Fibroblast of lung (primary cell): ENCODE data around the gene PDE6G. TPM values are rescaled to one million over a fixed set of nuclear protein-coding genes. Genes with fewer than 3 reads are reported as not detected.

Experiments used
- DNase-seq, 2 donors: peaks; one replicate each; pipeline versions ENCODE4 v3.0.0 to v3.0.0-alpha.2; 2010; ENCODE audit warnings: low read depth in 2 of 2
- H2AFZ ChIP-seq: 2 replicates; pipeline ENCODE4 v1.5.1; 2012; ENCODE audit warnings: low read length, control low read depth, inconsistent platforms
- H3K27ac ChIP-seq: 2 replicates; pipeline ENCODE4 v1.5.1; 2011; ENCODE audit warnings: low read length, control low read depth; ENCODE audit not compliant: insufficient read depth
- H3K27me3 ChIP-seq: 2 replicates; pipeline ENCODE4 v1.5.1; 2011; ENCODE audit warnings: mild to moderate bottlenecking, low read length; ENCODE audit not compliant: control insufficient read depth, insufficient read depth
- H3K36me3 ChIP-seq: 2 replicates; pipeline ENCODE4 v1.5.1; 2011; ENCODE audit warnings: low read length; ENCODE audit not compliant: control insufficient read depth, insufficient read depth
- H3K4me1 ChIP-seq: 2 replicates; pipeline ENCODE4 v1.5.1; 2011; ENCODE audit warnings: low read length; ENCODE audit not compliant: control insufficient read depth, insufficient read depth; ENCODE audit errors: extremely low read depth
- H3K4me2 ChIP-seq: 2 replicates; pipeline ENCODE4 v1.5.1; 2011; ENCODE audit warnings: low read length, control low read depth; ENCODE audit not compliant: insufficient read depth; ENCODE audit errors: extremely low read depth
- H3K4me3 ChIP-seq, 4 experiments: fragments of 200-600 bp in 1 of 4; sonication (generic) in 1 of 4; replicated peaks in 1 of 4; 2 replicates each; pipeline ENCODE4 v1.5.1; 2011 to 2016; ENCODE audit warnings: low read length in 4 of 4, low read depth in 3 of 4, mild to moderate bottlenecking in 3 of 4, control low read depth in 2 of 4, inconsistent platforms in 1 of 4, mixed read lengths in 1 of 4; ENCODE audit not compliant: insufficient read depth in 1 of 4; ENCODE audit errors: control extremely low read depth in 1 of 4
- H3K79me2 ChIP-seq: 2 replicates; pipeline ENCODE4 v1.5.1; 2012; ENCODE audit warnings: mild to moderate bottlenecking, low read length, inconsistent platforms; ENCODE audit not compliant: control insufficient read depth, insufficient read depth
- H3K9ac ChIP-seq: 2 replicates; pipeline ENCODE4 v1.5.1; 2011; ENCODE audit warnings: mild to moderate bottlenecking, low read length, control low read depth; ENCODE audit not compliant: insufficient read depth
- H3K9me3 ChIP-seq: 2 replicates; pipeline ENCODE4 v1.5.1; 2012; ENCODE audit warnings: low read depth, low read length; ENCODE audit not compliant: control insufficient read depth, insufficient read depth
- H4K20me1 ChIP-seq: 2 replicates; pipeline ENCODE4 v1.5.1; 2011; ENCODE audit warnings: low read length; ENCODE audit not compliant: control insufficient read depth, insufficient read depth; ENCODE audit errors: extremely low read depth
- CTCF ChIP-seq, 2 donors: IDR thresholded peaks in 1 of 2; conservative IDR thresholded peaks in 1 of 2; 1 replicate in 1 of 2; 2 replicates in 1 of 2; pipeline ENCODE4 v1.5.1; 2011 to 2012; ENCODE audit warnings: low read length in 2 of 2, control low read depth in 1 of 2, inconsistent platforms in 1 of 2, low read depth in 1 of 2, mild to moderate bottlenecking in 1 of 2
- EZH2 ChIP-seq: IDR thresholded peaks from 2 replicates; pipeline ENCODE4 v1.5.1; 2012; ENCODE audit warnings: low read length, control low read depth, mild to moderate bottlenecking; ENCODE audit errors: missing control alignments
- polyA plus RNA-seq, 2 donors: library from polyadenylated mRNA; depleted of rRNA in 1 of 2; stranded (reverse) in 1 of 2; unstranded in 1 of 2; fragments of >200 nt; gene quantifications; 2 replicates each; pipeline ENCODE4 v1.2.1, GENCODE V29; 2011 to 2012; ENCODE audit warnings: missing spikeins in 1 of 2
- total RNA-seq: library from RNA; depleted of rRNA; stranded (reverse); fragments of >200 nt; gene quantifications from 2 replicates; pipeline ENCODE4 v1.2.1, GENCODE V29; 2014

PDE6G gene
- total and polyA plus RNA-seq, 2 donors (not counting 1 experiment from before 2014, with no cell fraction given): 0.17 to 0.64 TPM

GRCh38 chr17:81694810-81695209, 38.5 kb upstream of the PDE6G start:
- Histone ChIP-seq H4K20me1 (no peaks in the 10 kb centered on the region), H3K4me3 (no peak overlapping the region), H3K4me1 (no peaks in the 10 kb centered on the region), H3K9ac (no peak overlapping the region), H3K27ac (no peak overlapping the region), H3K9me3 (no peaks in the 10 kb centered on the region), H2AFZ (no peak overlapping the region), H3K27me3 (no peaks in the 10 kb centered on the region), H3K79me2 (peaks cover 26% of the 10 kb centered on the region), H3K4me2 (no peak overlapping the region), H3K36me3 (peaks cover 51% of the 10 kb centered on the region)
- DNase-seq: no peak
- no peak for TF ChIP-seq CTCF (conservative IDR thresholded peaks at IDR 0.05 in 1 of 2, IDR thresholded peaks at IDR 0.05 in 1 of 2; ENCODE audit: low read depth in 1 of 2, low read length in 2 of 2)
- no peak for TF ChIP-seq EZH2

GRCh38 chr17:81693509-81694210, 37.3 kb upstream of the PDE6G start:
- Histone ChIP-seq H3K9me3 (no peaks in the 10 kb centered on the region), H3K36me3 (peaks cover 62% of the 10 kb centered on the region), H3K4me3 (no peak overlapping the region), H3K9ac (no peak overlapping the region), H3K27ac (no peak overlapping the region), H2AFZ (no peak overlapping the region), H4K20me1 (no peaks in the 10 kb centered on the region), H3K27me3 (no peaks in the 10 kb centered on the region), H3K4me2 (no peak overlapping the region), H3K79me2 (peaks cover 36% of the 10 kb centered on the region), H3K4me1 (no peaks in the 10 kb centered on the region)
- DNase-seq: no peak
- TF ChIP-seq EZH2 (no peak), CTCF (conservative IDR thresholded peaks at IDR 0.05 in 1 of 2, IDR thresholded peaks at IDR 0.05 in 1 of 2; ENCODE audit: low read depth in 1 of 2, low read length in 2 of 2) (no peak)

- H3K4me3 ChIP-seq: no peak overlapping the region
- no peak overlapping the region for H3K27ac ChIP-seq
- H2AFZ ChIP-seq: no peak overlapping the region
- H3K36me3 ChIP-seq: peaks cover 66% of the 10 kb centered on the region
- H3K9me3 ChIP-seq: no peaks in the 10 kb centered on the region
- no peak overlapping the region for H3K9ac ChIP-seq
- no peak for DNase-seq
- TF ChIP-seq CTCF (conservative IDR thresholded peaks at IDR 0.05 in 1 of 2, IDR thresholded peaks at IDR 0.05 in 1 of 2; ENCODE audit: low read depth in 1 of 2, low read length in 2 of 2) (no peak), EZH2 (no peak)
- H4K20me1 ChIP-seq: no peaks in the 10 kb centered on the region
- peaks cover 40% of the 10 kb centered on the region for H3K79me2 ChIP-seq
- no peaks in the 10 kb centered on the region for H3K4me1 ChIP-seq
- H3K4me2 ChIP-seq: no peak overlapping the region
- no peaks in the 10 kb centered on the region for H3K27me3 ChIP-seq
Observed at GRCh38 chr17:81691608-81692007, 35.3 kb upstream of the PDE6G start.
